HG02759 (cell line): Measurements from ENCODE around the gene UBE2C.
"Not testable (repeated sequence)": the region's sequence is repeated elsewhere in the genome, so short reads cannot be mapped to it uniquely, and the experiment has no call there.

ENCODE experiments used
- ATAC-seq: cut with Tn5 transposase; IDR thresholded peaks from one replicate; pipeline ENCODE4 v1.9.1; 2021; ENCODE audit warnings: mild to moderate bottlenecking, moderate library complexity; ENCODE audit not compliant: unreplicated experiment

UBE2C gene

GRCh38 chr20:45797510-45797909 lies 14.9 kb upstream of the UBE2C start:
- not testable (repeated sequence) for ATAC-seq

- not testable (repeated sequence) for ATAC-seq
Measured at GRCh38 chr20:45797955-45798354, 14.5 kb upstream of the UBE2C start.

GRCh38 chr20:45798935-45799642 lies 13.4 kb upstream of the UBE2C start:
- no peak for ATAC-seq

- ATAC-seq = no peak
Measured at GRCh38 chr20:45801851-45802250, 10.6 kb upstream of the UBE2C start.

- no peak for ATAC-seq
Measured at GRCh38 chr20:45810191-45810970, 2.1 kb upstream of the UBE2C start.

GRCh38 chr20:45813006-45813340 lies 529 bp downstream of the UBE2C start:
- ATAC-seq = no peak

GRCh38 chr20:45813489-45813888 lies 1.0 kb downstream of the UBE2C start:
- ATAC-seq = no peak

- no peak for ATAC-seq
Measured at GRCh38 chr20:45814314-45814713, 1.9 kb downstream of the UBE2C start.

- no peak for ATAC-seq
Measured at GRCh38 chr20:45816951-45817350, 4.5 kb downstream of the UBE2C start.

GRCh38 chr20:45817376-45818194 lies 5.1 kb downstream of the UBE2C start:
- no peak for ATAC-seq

- ATAC-seq = no peak
Measured at GRCh38 chr20:45818239-45818638, 5.8 kb downstream of the UBE2C start.

GRCh38 chr20:45819466-45819865 lies 7.0 kb downstream of the UBE2C start:
- no peak for ATAC-seq

GRCh38 chr20:45821947-45822346 lies 9.5 kb downstream of the UBE2C start:
- ATAC-seq = no peak

GRCh38 chr20:45822857-45823256 lies 10.4 kb downstream of the UBE2C start:
- ATAC-seq = no peak

GRCh38 chr20:45823949-45824835 lies 11.7 kb downstream of the UBE2C start:
- ATAC-seq = no peak

GRCh38 chr20:45826381-45827019 lies 14.1 kb downstream of the UBE2C start:
- no peak for ATAC-seq

- ATAC-seq = no peak
Measured at GRCh38 chr20:45827030-45827652, 14.7 kb downstream of the UBE2C start, which contains the start of gene TNNC2. Gene TNNC2, minus strand, starts transcription at chr20:45827312. Its CDS starts 64 bp downstream, at chr20:45827248.

- ATAC-seq = no peak
Measured at GRCh38 chr20:45827712-45828111, 15.3 kb downstream of the UBE2C start.

- ATAC-seq = no peak
Measured at GRCh38 chr20:45828589-45828988, 16.1 kb downstream of the UBE2C start.
